IPS DF 4.7 (cell line): Measurements from ENCODE around the gene CUBN.
A peak's percentile ranks its signal among the peaks of the same experiment; 100 is the strongest.

Experiments used
- DNase-seq: peaks from one replicate; pipeline ENCODE4 v3.0.0-alpha.2; 2013; ENCODE audit warnings: low spot score; ENCODE audit errors: extremely low read depth

Gene CUBN

GRCh38 chr10:16991011-16991410 lies 138.6 kb downstream of the CUBN start:
- no peak for DNase-seq

GRCh38 chr10:16989826-16990293 lies 139.8 kb downstream of the CUBN start:
- DNase-seq: no peak

GRCh38 chr10:16988900-16989299 lies 140.7 kb downstream of the CUBN start:
- no peak for DNase-seq

- DNase-seq: no peak
Measured at GRCh38 chr10:16987976-16988610, 141.5 kb downstream of the CUBN start.

- no peak for DNase-seq
Measured at GRCh38 chr10:16987206-16987621, 142.4 kb downstream of the CUBN start.

- DNase-seq: no peak
Measured at GRCh38 chr10:16986406-16987205, 143.0 kb downstream of the CUBN start.

- DNase-seq: no peak
Measured at GRCh38 chr10:16986082-16986405, 143.6 kb downstream of the CUBN start.

GRCh38 chr10:16984242-16984641 lies 145.4 kb downstream of the CUBN start:
- no peak for DNase-seq

- DNase-seq: no peak
Measured at GRCh38 chr10:16976803-16977202, 152.8 kb downstream of the CUBN start.

GRCh38 chr10:16975188-16975587 lies 154.4 kb downstream of the CUBN start:
- DNase-seq: no peak

GRCh38 chr10:16968416-16969041 lies 161.1 kb downstream of the CUBN start:
- no peak for DNase-seq

GRCh38 chr10:16967866-16968415 lies 161.7 kb downstream of the CUBN start:
- DNase-seq: no peak

GRCh38 chr10:16966991-16967865 lies 162.4 kb downstream of the CUBN start:
- no peak for DNase-seq

- DNase-seq: peak; percentile 51
Measured at GRCh38 chr10:16965740-16966447, 163.7 kb downstream of the CUBN start.

GRCh38 chr10:16965344-16965616 lies 164.3 kb downstream of the CUBN start:
- DNase-seq: no peak

- no peak for DNase-seq
Measured at GRCh38 chr10:16964576-16965343, 164.9 kb downstream of the CUBN start.

- DNase-seq: no peak
Measured at GRCh38 chr10:16960551-16960950, 169.1 kb downstream of the CUBN start.

GRCh38 chr10:16957038-16957437 lies 172.6 kb downstream of the CUBN start:
- DNase-seq: no peak

GRCh38 chr10:16954280-16955030 lies 175.2 kb downstream of the CUBN start:
- no peak for DNase-seq
